Mesodermal cell (in vitro differentiated cells): ENCODE measurements around the gene MRPS18A.

Experiments used
- H3K27ac ChIP-seq: 2 replicates; pipeline ENCODE4 v1.7.0; 2013; ENCODE audit warnings: mild to moderate bottlenecking, low read depth, low read length, moderate library complexity; ENCODE audit not compliant: severe bottlenecking
- H3K36me3 ChIP-seq: 2 replicates; pipeline ENCODE4 v1.7.1; 2013; ENCODE audit warnings: mild to moderate bottlenecking, low read length, moderate library complexity; ENCODE audit not compliant: control insufficient read depth, insufficient read depth
- H3K4me1 ChIP-seq: one replicate; pipeline ENCODE4 v1.7.1; 2013; ENCODE audit warnings: mild to moderate bottlenecking, low read length; ENCODE audit not compliant: insufficient read depth, control insufficient read depth, poor library complexity, severe bottlenecking
- H3K4me3 ChIP-seq: 2 replicates; pipeline ENCODE4 v1.7.0; 2013; ENCODE audit warnings: low read length, control low read depth, mild to moderate bottlenecking; ENCODE audit not compliant: insufficient read depth, poor library complexity, severe bottlenecking; ENCODE audit errors: extremely low read depth
- H3K9me3 ChIP-seq: 2 replicates; pipeline ENCODE4 v1.7.1; 2013; ENCODE audit warnings: mild to moderate bottlenecking, low read length, moderate library complexity; ENCODE audit not compliant: control insufficient read depth
- WGBS, 2 experiments: methylation state at CpG; one replicate each; pipeline ENCODE4 v1.1.5; 2013; ENCODE audit warnings: missing lambda C conversion rate in 2 of 2; ENCODE audit not compliant: insufficient coverage in 2 of 2; 5-methylcytosine and 5-hydroxymethylcytosine counted together

Gene MRPS18A

GRCh38 chr6:43695215-43695966 is 7.8 kb upstream of the MRPS18A start:
- no peak overlapping the region for H3K27ac ChIP-seq
- peaks cover 19% of the 10 kb centered on the region for H3K4me1 ChIP-seq
- no peaks in the 10 kb centered on the region for H3K9me3 ChIP-seq
- 58 to 67% methylated on average over 7 to 9 of the region's 9 CpGs for WGBS, 2 experiments
- H3K36me3 ChIP-seq, result no peaks in the 10 kb centered on the region
- H3K4me3 ChIP-seq, result no peak overlapping the region

- H3K36me3 ChIP-seq, result peaks cover 6% of the 10 kb centered on the region
- peaks cover 6% of the 10 kb centered on the region for H3K4me1 ChIP-seq
- no peaks in the 10 kb centered on the region for H3K9me3 ChIP-seq
- WGBS, 2 experiments, result 78 to 83% methylated on average over 1 of the region's 2 CpGs
- H3K4me3 ChIP-seq, result no peak overlapping the region
- H3K27ac ChIP-seq, result no peak overlapping the region
These were observed 1.8 kb upstream of the MRPS18A start for GRCh38 chr6:43689421-43689820.

DNA sequence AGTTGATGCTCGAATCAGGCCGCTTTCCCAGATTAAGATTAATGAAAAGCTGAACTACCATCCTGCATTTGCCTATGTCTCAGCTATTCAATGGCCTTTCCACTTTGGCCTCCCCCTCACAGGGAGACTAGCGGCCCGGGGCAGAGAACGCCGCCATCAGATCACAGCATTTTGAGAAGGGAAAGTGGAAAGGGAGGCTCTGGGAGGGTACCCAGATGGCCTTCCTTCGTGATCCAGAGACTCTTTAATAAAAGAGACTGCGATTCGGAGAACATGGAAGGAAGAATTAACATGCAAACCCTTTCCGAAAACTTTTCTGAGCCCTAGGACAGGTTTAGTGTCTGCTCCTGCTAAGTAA is 533 bp downstream of the MRPS18A start:
- WGBS, 2 experiments, result 9 to 14% methylated on average over 6 to 8 of the region's 10 CpGs
- Histone ChIP-seq H3K4me3 (peak overlapping the region; percentile 97), H3K4me1 (peaks cover 18% of the 10 kb centered on the region), H3K9me3 (no peaks in the 10 kb centered on the region), H3K27ac (peak overlapping the region; percentile 76), H3K36me3 (peaks cover 16% of the 10 kb centered on the region)

DNA sequence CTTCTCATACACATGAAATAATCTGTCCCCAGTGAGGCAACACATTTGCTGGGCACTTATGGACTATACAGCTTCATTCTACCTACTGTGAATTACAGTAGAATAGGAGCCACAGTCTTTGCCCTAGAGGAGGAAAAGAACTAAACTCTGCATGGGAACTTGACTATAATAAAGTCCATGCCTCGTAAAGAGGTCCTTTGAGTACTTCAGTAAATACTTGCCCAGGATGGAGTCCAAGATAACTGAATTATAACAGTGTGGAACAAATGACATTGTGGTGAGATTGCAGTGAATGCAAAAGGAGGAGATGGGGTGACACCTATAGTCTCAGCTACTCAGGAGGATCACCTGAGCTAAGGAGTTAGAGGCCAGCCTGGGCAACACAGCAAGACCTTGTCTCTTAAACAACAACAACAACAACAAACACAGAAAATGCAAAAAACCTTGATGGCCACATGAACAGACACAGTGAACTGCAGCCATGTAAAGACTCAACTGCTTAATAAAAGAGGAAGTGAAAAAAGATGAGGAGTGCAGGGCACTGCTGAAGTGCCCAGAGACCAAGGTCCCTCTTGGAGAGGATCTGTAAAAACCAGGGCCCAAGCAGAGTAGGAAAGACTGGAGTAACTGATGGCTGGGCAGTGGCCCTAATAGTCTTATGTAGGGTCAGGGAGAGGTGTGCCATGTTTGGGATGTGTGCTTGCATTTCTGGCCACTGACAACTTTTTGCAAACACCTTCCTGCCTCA is 3.7 kb downstream of the MRPS18A start:
- Histone ChIP-seq H3K9me3 (no peaks in the 10 kb centered on the region), H3K4me1 (peaks cover 18% of the 10 kb centered on the region), H3K4me3 (no peak overlapping the region), H3K36me3 (peaks cover 46% of the 10 kb centered on the region), H3K27ac (no peak overlapping the region)
- 100% methylated on average over 1 of the region's 1 CpG; no CpG with 5 or more reads in 1 of the 2 experiments for WGBS, 2 experiments

DNA sequence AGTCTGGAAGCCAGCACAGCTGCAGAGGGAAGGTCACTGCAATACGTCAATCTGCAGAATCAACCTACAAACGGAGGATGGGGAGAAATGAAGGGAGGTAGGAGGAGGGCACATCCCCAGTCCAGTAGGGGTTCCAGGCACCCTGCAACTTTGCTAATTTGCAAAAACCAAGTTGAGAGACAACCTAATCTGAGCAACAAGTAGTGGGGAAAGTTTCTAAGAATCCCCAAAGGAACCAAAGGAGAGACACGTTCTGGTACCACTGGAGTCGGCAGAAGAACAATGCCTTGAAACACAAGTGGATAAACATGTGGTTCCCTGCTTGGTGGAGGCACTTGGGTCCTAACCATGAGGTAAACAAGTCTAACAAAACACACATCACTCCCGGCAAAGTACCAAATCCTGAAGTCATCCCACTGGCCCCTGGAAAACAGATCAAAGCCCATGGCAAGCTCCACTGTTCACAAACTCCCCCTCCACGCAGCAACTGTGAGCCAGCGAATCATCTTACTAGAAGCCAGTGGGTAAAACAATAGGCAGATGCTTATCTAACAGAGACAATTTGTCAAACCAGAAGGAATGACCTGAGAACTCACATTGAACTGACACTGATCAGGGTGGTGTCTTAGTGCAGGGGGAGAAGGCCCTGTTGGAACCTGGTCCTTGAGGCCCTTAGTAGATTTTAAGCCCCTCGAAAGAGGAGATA is 4.7 kb downstream of the MRPS18A start:
- 82 to 95% methylated on average over 5 to 6 of the region's 8 CpGs for whole genome bisulfite sequencing, 2 experiments

GRCh38 chr6:43681303-43681702 is 6.3 kb downstream of the MRPS18A start:
- 94 to 95% methylated on average over 4 to 5 of the region's 5 CpGs for WGBS, 2 experiments
- Histone ChIP-seq H3K4me1 (peaks cover 14% of the 10 kb centered on the region), H3K36me3 (peaks cover 71% of the 10 kb centered on the region), H3K27ac (no peak overlapping the region), H3K4me3 (no peak overlapping the region), H3K9me3 (no peaks in the 10 kb centered on the region)

More for the DNA sequence above, 4.7 kb downstream of the MRPS18A start:
- Histone ChIP-seq H3K4me1 (peaks cover 14% of the 10 kb centered on the region), H3K9me3 (no peaks in the 10 kb centered on the region), H3K36me3 (peaks cover 56% of the 10 kb centered on the region), H3K27ac (no peak overlapping the region), H3K4me3 (no peak overlapping the region)

DNA sequence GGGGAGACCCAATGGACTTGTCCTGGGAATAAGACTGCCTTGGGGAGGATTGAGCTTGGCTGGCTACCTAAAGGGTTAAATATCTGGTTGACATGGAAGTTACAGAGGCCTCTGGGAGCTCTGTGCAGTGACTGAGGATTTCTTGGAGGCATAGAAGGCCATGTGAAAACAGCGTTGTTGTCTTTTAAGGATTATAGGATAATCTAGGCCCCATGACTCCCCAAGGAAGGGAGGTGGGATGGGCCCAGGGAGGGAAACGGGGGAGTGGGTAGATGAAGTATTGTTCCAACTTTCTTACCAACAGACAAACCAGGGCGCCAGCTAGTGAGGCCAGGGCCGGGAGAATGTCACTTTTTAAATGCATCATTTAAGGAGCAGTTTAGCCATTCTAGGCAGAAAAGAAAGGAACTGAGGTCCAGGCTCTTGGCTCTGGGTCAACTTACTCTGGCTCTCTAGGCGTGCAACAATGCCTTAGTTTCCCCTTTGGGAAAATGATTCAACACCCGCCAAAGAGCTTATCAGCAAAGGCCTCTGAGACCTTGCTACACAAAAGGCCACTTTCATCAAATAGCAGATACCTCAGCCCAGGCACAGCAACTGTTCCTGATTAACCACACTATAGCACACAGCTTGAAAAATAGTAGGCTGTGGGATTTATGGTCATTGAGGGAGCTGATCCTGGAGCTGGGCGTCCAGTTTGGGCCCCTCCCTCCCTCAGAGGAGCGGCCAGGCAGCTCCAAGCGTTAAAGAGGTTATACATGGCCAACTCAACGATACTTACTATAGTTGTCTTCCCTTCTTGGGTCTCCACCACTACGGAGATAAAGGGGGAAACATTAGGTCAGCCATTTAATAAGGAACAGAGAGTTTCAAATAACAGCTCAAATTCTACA is 7.0 kb downstream of the MRPS18A start:
- H3K27ac ChIP-seq, result no peak overlapping the region
- WGBS, 2 experiments, result 92 to 100% methylated on average over 5 to 7 of the region's 11 CpGs
- H3K9me3 ChIP-seq, result no peaks in the 10 kb centered on the region
- H3K4me3 ChIP-seq, result no peak overlapping the region
- peaks cover 14% of the 10 kb centered on the region for H3K4me1 ChIP-seq
- H3K36me3 ChIP-seq, result peaks cover 79% of the 10 kb centered on the region

GRCh38 chr6:43679057-43679456 is 8.5 kb downstream of the MRPS18A start:
- no peaks in the 10 kb centered on the region for H3K9me3 ChIP-seq
- H3K36me3 ChIP-seq, result peaks cover 88% of the 10 kb centered on the region
- no peak overlapping the region for H3K4me3 ChIP-seq
- H3K4me1 ChIP-seq, result peaks cover 9% of the 10 kb centered on the region
- WGBS, 2 experiments, result 94 to 95% methylated on average over 4 to 5 of the region's 6 CpGs
- H3K27ac ChIP-seq, result no peak overlapping the region

DNA sequence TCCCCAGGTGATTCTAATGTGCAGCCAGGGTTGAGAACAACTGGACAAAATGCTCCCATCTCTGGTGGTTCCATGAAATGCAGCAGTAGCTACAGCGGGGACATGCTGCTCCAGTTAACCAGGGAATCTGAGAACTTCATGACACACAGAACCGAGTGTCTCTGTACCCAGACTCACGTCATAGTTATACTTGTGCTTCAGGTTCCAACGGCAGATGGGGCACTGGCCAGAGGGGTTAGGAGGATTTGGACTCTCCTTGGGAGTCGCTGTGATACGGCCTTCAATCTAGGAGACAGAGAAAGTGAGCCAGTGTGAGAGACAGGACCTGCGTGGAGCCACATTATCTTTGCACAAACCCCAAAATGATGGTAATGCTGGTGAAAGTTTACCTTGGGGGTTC is 9.2 kb downstream of the MRPS18A start:
- no peak overlapping the region for H3K27ac ChIP-seq
- no peak overlapping the region for H3K4me3 ChIP-seq
- H3K4me1 ChIP-seq, result peaks cover 7% of the 10 kb centered on the region
- H3K36me3 ChIP-seq, result peaks cover 95% of the 10 kb centered on the region
- no peaks in the 10 kb centered on the region for H3K9me3 ChIP-seq
- 96 to 100% methylated on average over 5 to 7 of the region's 7 CpGs for WGBS, 2 experiments

DNA sequence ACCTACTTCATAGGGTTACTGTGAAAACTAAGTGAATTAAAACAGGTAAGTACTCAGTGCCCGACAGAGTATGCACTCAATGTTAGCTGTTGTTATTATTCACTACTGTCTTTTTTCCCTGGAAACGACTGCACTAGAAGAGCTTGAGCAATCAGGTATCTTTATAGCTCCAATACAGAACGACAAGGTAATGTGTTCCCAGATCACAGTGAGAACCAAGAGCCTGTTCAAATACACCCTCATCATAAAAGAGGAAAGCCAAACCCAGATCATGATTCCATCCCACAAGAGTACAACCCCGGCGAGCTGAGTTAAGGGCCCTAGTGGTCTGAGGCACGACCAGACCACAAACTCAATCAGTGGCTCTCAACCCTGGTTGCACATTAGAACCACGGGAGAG is 9.8 kb downstream of the MRPS18A start:
- peaks cover 1% of the 10 kb centered on the region for H3K4me1 ChIP-seq
- H3K27ac ChIP-seq, result no peak overlapping the region
- H3K36me3 ChIP-seq, result peaks cover 96% of the 10 kb centered on the region
- 87 to 99% methylated on average over 7 of the region's 7 CpGs for WGBS, 2 experiments
- no peak overlapping the region for H3K4me3 ChIP-seq
- H3K9me3 ChIP-seq, result no peaks in the 10 kb centered on the region
